Loucy (cell line): Measurements from ENCODE around the gene AGAP1.

Source experiments
- H2AFZ ChIP-seq: fragments of 200-600 bp; sonication (generic); 2 replicates; pipeline ENCODE4 v1.6.0; 2016; ENCODE audit warnings: antibody characterized with exemption, mild to moderate bottlenecking, low read length, moderate library complexity
- H3F3A ChIP-seq: fragments of 200-600 bp; 2 replicates; pipeline ENCODE4 v1.6.0; 2016; ENCODE audit warnings: antibody characterized with exemption, low read depth, mild to moderate bottlenecking
- H3K27me3 ChIP-seq: fragments of 200-600 bp; sonication (generic); 2 replicates; pipeline ENCODE4 v1.6.1; 2014; ENCODE audit warnings: low read length, mild to moderate bottlenecking; ENCODE audit not compliant: insufficient read depth, poor library complexity, severe bottlenecking
- H3K36me3 ChIP-seq: fragments of 200-600 bp; sonication (generic); 2 replicates; pipeline ENCODE4 v1.6.1; 2016; ENCODE audit warnings: low read length; ENCODE audit not compliant: insufficient read depth
- H3K4me1 ChIP-seq: fragments of 200-600 bp; sonication (generic); 2 replicates; pipeline ENCODE4 v1.5.1; 2014; ENCODE audit warnings: low read length, mild to moderate bottlenecking; ENCODE audit not compliant: insufficient read depth, poor library complexity, severe bottlenecking
- H3K4me2 ChIP-seq: fragments of 200-600 bp; sonication (generic); 2 replicates; pipeline ENCODE4 v1.6.0; 2014; ENCODE audit warnings: antibody characterized with exemption, low read length, low read depth, mild to moderate bottlenecking; ENCODE audit not compliant: poor library complexity, severe bottlenecking
- H3K4me3 ChIP-seq: fragments of 200-600 bp; sonication (generic); 2 replicates; pipeline ENCODE4 v1.5.1; 2014; ENCODE audit warnings: low read length, mild to moderate bottlenecking, mixed read lengths; ENCODE audit not compliant: poor library complexity, severe bottlenecking
- H3K79me2 ChIP-seq: fragments of 200-600 bp; sonication (generic); 2 replicates; pipeline ENCODE4 v1.6.1; 2014; ENCODE audit warnings: low read length; ENCODE audit not compliant: insufficient read depth
- H3K9ac ChIP-seq: fragments of 200-600 bp; sonication (generic); 2 replicates; pipeline ENCODE4 v1.6.0; 2014; ENCODE audit warnings: mild to moderate bottlenecking, low read depth, low read length, moderate library complexity; ENCODE audit not compliant: poor library complexity, severe bottlenecking
- H3K9me2 ChIP-seq: fragments of 200-600 bp; sonication (generic); replicated peaks from 2 replicates; pipeline ENCODE4 v1.6.1; 2016; ENCODE audit warnings: low read depth, low read length, mixed read lengths
- H3K9me3 ChIP-seq: fragments of 200-600 bp; sonication (generic); 2 replicates; pipeline ENCODE4 v1.6.1; 2014; ENCODE audit warnings: mild to moderate bottlenecking, antibody characterized with exemption, low read length, low read depth; ENCODE audit not compliant: insufficient read depth
- H4K20me1 ChIP-seq: fragments of 200-600 bp; sonication (generic); 2 replicates; pipeline ENCODE4 v1.6.0; 2014; ENCODE audit warnings: antibody characterized with exemption, low read length, mild to moderate bottlenecking; ENCODE audit not compliant: insufficient read depth, poor library complexity, severe bottlenecking
- CTCF ChIP-seq: fragments of 200-600 bp; sonication (generic); conservative IDR thresholded peaks from 2 replicates; pipeline ENCODE4 v1.5.1; 2014; ENCODE audit warnings: mild to moderate bottlenecking, antibody characterized with exemption, low read length
- EZH2phosphoT487 ChIP-seq: fragments of 200-600 bp; IDR thresholded peaks from 2 replicates; pipeline ENCODE4 v1.6.1; 2018; ENCODE audit warnings: antibody characterized with exemption, mild to moderate bottlenecking, moderate library complexity, borderline replicate concordance

AGAP1 gene

DNA sequence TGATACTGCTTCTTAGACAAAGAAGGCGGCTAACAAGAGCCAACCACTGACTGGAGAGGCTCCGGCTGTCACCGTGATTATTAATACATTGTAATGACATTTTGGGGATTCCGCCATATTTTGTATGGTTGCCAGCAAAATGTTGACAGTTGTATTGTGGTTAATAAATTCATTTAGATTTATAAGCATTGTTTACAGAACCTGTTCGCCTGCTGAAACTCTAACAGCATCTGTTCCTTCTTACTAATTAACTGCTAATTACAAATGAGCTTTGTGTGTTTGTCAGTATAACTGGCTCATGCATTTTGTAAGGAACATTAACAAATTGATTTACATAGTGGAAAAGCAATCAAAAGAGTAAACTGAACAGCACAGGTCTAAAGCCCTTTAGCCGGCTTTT, 342.0 kb downstream of the AGAP1 start:
- no peaks in the 10 kb centered on the region for H3K79me2 ChIP-seq
- no peak overlapping the region for H2AFZ ChIP-seq
- H4K20me1 ChIP-seq = no peaks in the 10 kb centered on the region
- H3K27me3 ChIP-seq = no peaks in the 10 kb centered on the region
- no peaks in the 10 kb centered on the region for H3K9me2 ChIP-seq
- H3K9me3 ChIP-seq = no peaks in the 10 kb centered on the region
- H3K4me2 ChIP-seq = no peak overlapping the region
- H3K4me1 ChIP-seq = no peaks in the 10 kb centered on the region
- H3F3A ChIP-seq = no peaks in the 10 kb centered on the region
- H3K9ac ChIP-seq = no peak overlapping the region
- no peaks in the 10 kb centered on the region for H3K36me3 ChIP-seq
- no peak overlapping the region for H3K4me3 ChIP-seq
- TF ChIP-seq CTCF (no peak), EZH2phosphoT487 (no peak)

GRCh38 chr2:235836491-235836911, 342.7 kb downstream of the AGAP1 start:
- H3K9me3 ChIP-seq = no peaks in the 10 kb centered on the region
- H3K36me3 ChIP-seq = no peaks in the 10 kb centered on the region
- H3K27me3 ChIP-seq = no peaks in the 10 kb centered on the region
- H3K79me2 ChIP-seq = no peaks in the 10 kb centered on the region
- H3K4me2 ChIP-seq = no peak overlapping the region
- H3K9me2 ChIP-seq = no peaks in the 10 kb centered on the region
- H3K4me3 ChIP-seq = no peak overlapping the region
- no peaks in the 10 kb centered on the region for H3F3A ChIP-seq
- H3K9ac ChIP-seq = no peak overlapping the region
- no peak for TF ChIP-seq CTCF
- no peak for TF ChIP-seq EZH2phosphoT487
- no peak overlapping the region for H2AFZ ChIP-seq
- H4K20me1 ChIP-seq = no peaks in the 10 kb centered on the region
- H3K4me1 ChIP-seq = no peaks in the 10 kb centered on the region

GRCh38 chr2:235839226-235839625, 345.4 kb downstream of the AGAP1 start:
- H4K20me1 ChIP-seq = no peaks in the 10 kb centered on the region
- H3K79me2 ChIP-seq = no peaks in the 10 kb centered on the region
- H3K27me3 ChIP-seq = no peaks in the 10 kb centered on the region
- H3K4me2 ChIP-seq = no peak overlapping the region
- no peaks in the 10 kb centered on the region for H3K36me3 ChIP-seq
- H3F3A ChIP-seq = no peaks in the 10 kb centered on the region
- no peaks in the 10 kb centered on the region for H3K9me2 ChIP-seq
- H3K9me3 ChIP-seq = no peaks in the 10 kb centered on the region
- no peak overlapping the region for H3K4me3 ChIP-seq
- TF ChIP-seq EZH2phosphoT487 (no peak), CTCF (no peak)
- H3K4me1 ChIP-seq = no peaks in the 10 kb centered on the region
- no peak overlapping the region for H3K9ac ChIP-seq
- no peak overlapping the region for H2AFZ ChIP-seq
